Tibial artery (tissue), 4 donors: Measurements from ENCODE around the gene MARCHF4.

Experiments
- DNase-seq, 2 donors: peaks; one replicate each; pipeline ENCODE4 v3.0.0-alpha.2; 2019
- H3K27ac ChIP-seq, 2 donors: fragments of 200-600 bp; sonication (generic) in 1 of 2; 1 replicate in 1 of 2; 2 replicates in 1 of 2; pipeline ENCODE4 v1.5.1; 2018 to 2019; ENCODE audit warnings: mild to moderate bottlenecking in 1 of 2
- H3K27me3 ChIP-seq, 2 donors: fragments of 200-600 bp; sonication (generic) in 1 of 2; one replicate each; pipeline versions ENCODE4 v1.5.1 to v1.6.0; 2016 to 2019
- H3K36me3 ChIP-seq, 3 donors: fragments of 200-600 bp; sonication (generic) in 2 of 3; one replicate each; pipeline ENCODE4 v1.5.1; 2016 to 2019; ENCODE audit warnings: mild to moderate bottlenecking in 2 of 3
- H3K4me1 ChIP-seq, 4 donors: fragments of 200-600 bp; sonication (generic) in 2 of 4; 1 replicate in 3 of 4; 2 replicates in 1 of 4; pipeline ENCODE4 v1.5.1; 2016 to 2019
- H3K4me3 ChIP-seq, 2 donors: fragments of 200-600 bp; sonication (generic) in 1 of 2; 1 replicate in 1 of 2; 2 replicates in 1 of 2; pipeline ENCODE4 v1.5.1; 2018 to 2019; ENCODE audit warnings: mild to moderate bottlenecking in 2 of 2
- H3K9me3 ChIP-seq, 3 donors: fragments of 200-600 bp; sonication (generic) in 1 of 3; one replicate each; pipeline ENCODE4 v1.5.1; 2016 to 2019
- intact Hi-C: fragments of 100-400 bp; cut with DNase I; formaldehyde crosslinking; loops from one replicate; pipeline ENCODE4 v1.15.0; 2023; ENCODE audit warnings: low total_unique reads
- TF ChIP-seq, protein P1 (sequence below), 2 experiments: fragments of 200-600 bp in 1 of 2; fragments of 450-650 bp in 1 of 2; IDR thresholded peaks; one replicate each; pipeline ENCODE4 v1.5.1; 2017 to 2019; ENCODE audit warnings: antibody characterized with exemption in 2 of 2, mild to moderate bottlenecking in 1 of 2, moderate library complexity in 1 of 2

Gene MARCHF4

DNA sequence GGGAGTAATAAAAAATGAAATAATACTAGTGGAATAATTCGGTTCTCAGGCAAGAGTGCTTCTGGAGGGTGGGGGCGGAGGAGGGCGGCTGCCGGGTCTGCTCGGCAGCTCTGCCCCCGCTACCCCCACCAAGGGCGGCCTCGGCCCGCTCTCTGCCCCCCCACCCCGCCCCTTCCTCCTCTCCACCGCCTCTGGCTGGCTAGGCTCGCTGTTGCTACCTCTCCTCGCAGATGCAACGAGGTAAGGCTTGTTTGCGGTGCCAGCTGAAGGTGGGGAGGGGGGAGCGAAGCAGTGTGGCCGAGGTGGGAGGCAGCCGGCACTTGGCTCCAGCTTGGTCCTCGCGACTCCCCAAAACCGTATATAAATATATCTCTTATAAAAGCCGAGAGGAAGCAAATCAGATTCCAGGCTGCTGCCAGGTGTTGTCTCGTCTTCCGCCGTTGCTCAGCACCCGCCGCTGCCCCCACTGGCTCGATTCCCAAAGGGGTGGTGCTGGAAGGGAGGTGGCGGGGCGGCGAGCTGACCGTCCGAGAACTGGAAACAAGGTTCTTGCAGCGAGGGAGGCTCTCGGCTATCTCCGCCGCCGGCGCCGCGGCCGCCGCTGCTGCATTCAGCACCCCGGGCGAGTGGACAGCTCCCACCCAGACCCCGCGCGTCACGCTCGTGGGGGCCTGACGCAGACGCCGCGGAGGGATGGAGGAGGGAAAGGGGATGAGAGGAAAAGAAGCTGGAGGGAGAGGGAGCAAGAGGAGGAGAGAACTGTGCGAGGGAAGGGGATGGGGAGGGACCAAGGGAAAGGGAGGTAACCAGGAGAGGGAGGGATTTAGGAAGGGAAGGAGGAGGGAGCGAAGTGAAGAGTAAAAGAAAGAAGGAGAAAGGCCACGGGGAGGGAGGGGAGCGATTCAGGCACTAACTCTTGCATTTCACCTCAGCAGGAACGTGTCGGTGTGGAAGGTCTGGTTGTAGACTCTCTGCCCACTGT is at the start of gene MARCHF4:
Gene MARCHF4 (minus strand): TSS at position 763 of the 982 bp plus-strand sequence. CDS start 2,223 bp downstream, outside the sequence.
- no peaks in the 10 kb centered on the region for H3K9me3 ChIP-seq
- intact Hi-C loops, result no loop called here
- peak; percentile 33 to 77 for DNase-seq
- TF ChIP-seq, protein P1, sequence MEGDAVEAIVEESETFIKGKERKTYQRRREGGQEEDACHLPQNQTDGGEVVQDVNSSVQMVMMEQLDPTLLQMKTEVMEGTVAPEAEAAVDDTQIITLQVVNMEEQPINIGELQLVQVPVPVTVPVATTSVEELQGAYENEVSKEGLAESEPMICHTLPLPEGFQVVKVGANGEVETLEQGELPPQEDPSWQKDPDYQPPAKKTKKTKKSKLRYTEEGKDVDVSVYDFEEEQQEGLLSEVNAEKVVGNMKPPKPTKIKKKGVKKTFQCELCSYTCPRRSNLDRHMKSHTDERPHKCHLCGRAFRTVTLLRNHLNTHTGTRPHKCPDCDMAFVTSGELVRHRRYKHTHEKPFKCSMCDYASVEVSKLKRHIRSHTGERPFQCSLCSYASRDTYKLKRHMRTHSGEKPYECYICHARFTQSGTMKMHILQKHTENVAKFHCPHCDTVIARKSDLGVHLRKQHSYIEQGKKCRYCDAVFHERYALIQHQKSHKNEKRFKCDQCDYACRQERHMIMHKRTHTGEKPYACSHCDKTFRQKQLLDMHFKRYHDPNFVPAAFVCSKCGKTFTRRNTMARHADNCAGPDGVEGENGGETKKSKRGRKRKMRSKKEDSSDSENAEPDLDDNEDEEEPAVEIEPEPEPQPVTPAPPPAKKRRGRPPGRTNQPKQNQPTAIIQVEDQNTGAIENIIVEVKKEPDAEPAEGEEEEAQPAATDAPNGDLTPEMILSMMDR (IDR thresholded peaks at IDR 0.05), result no peak
- no peak within 1 kb of the TSS for H3K27ac ChIP-seq
- peaks cover 0 to 39% of the 10 kb centered on the region in 2 donors for H3K27me3 ChIP-seq
- peak within 1 kb of the TSS in 1 of 2 donors; percentile 26 for H3K4me3 ChIP-seq
- H3K4me1 ChIP-seq, result peaks cover 0 to 21% (median 14%) of the 10 kb centered on the region in 4 donors
- no peaks in the 10 kb centered on the region for H3K36me3 ChIP-seq

DNA sequence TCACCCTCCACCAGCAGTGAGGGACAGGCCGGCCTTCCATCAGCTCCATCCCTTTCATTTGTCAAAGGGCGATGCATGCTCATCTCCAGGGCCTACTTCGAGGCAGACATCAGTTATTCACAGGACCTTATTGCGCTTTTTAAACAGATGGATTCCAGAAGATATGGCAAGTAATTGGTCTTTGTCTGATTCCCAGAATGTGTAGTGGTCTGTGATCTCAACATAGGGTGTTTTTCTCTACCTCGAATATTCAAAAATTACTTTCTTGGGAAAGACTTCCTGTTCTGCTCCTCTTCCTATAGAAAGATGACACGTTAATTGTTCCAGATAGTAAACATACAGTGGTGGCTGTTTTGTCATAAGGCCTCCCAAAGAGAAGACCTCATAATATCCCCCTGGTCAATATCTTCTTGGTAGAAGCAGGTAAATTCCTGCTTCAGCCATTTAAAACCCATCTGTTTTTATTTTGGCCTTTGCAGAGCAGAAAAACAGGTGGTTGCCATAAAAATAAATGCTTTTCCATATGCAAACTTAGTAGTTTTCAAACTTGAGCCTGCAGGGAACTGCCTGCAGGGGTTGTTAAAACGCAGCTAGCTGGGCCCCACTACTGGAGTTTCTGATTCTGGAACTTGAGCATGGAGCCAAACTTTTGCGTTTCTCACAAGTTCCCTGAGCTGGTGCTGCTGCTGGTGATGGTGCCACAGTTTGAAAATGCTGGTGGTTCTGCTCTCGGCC is 48.3 kb upstream of the MARCHF4 start:
- Histone ChIP-seq H3K4me1 (no peaks in the 10 kb centered on the region), H3K27me3 (no peaks in the 10 kb centered on the region), H3K36me3 (peaks cover 67 to 75% (median 75%) of the 10 kb centered on the region in 3 donors), H3K9me3 (no peaks in the 10 kb centered on the region), H3K4me3 (no peak overlapping the region), H3K27ac (no peak overlapping the region)
- intact Hi-C loops, result no loop called here
- no peak for DNase-seq
- TF ChIP-seq, protein P1 (IDR thresholded peaks at IDR 0.05), result no peak

- intact Hi-C loops, result no loop called here
- no peaks in the 10 kb centered on the region for H3K4me1 ChIP-seq
- no peak overlapping the region for H3K27ac ChIP-seq
- no peaks in the 10 kb centered on the region for H3K9me3 ChIP-seq
- no peak overlapping the region for H3K4me3 ChIP-seq
- H3K36me3 ChIP-seq, result peaks cover 63 to 68% (median 65%) of the 10 kb centered on the region in 3 donors
- TF ChIP-seq, protein P1 (IDR thresholded peaks at IDR 0.05), result no peak
- no peaks in the 10 kb centered on the region for H3K27me3 ChIP-seq
- DNase-seq, result no peak
Observed at GRCh38 chr2:216418981-216419380, 46.7 kb upstream of the MARCHF4 start.

DNA sequence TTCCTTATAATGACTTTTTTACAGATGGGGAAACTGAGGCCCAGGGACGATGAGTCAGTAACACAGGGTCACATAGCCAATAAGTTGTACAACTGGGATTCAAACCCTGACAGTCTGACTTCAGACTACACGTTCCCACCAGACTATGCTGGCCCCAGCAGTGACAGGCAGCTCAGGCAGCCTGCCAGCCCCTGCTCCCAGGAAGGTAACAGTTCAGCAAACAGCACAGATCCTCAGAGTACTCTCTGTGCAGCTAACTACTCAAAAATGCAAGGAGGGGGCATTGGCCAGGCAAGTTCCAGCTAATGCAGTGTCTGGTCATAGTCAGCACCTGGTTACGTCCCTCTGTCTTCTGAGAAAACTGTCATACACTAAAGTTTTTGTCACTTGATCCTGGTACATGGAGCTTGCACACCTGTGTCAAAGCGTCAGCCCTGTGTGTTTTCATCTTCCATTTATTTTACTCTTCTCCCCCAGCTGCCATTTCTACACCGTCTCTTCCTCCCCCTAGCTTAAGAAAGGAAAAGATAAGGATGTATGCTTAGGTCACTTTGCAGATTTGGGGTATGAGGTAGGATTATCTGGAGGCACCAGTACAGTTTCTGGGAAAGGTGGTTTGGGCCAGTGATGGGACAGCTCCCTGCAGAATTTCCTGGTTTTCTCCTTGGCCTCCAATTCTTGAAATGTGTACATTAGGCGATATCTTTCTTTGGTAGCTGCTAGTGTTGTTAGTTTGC is 44.5 kb upstream of the MARCHF4 start:
- Histone ChIP-seq H3K4me3 (no peak overlapping the region), H3K9me3 (no peaks in the 10 kb centered on the region), H3K36me3 (peaks cover 41 to 46% (median 43%) of the 10 kb centered on the region in 3 donors), H3K27me3 (no peaks in the 10 kb centered on the region), H3K27ac (no peak overlapping the region), H3K4me1 (peaks cover 0 to 7% (median 4%) of the 10 kb centered on the region in 4 donors)
- TF ChIP-seq, protein P1 (IDR thresholded peaks at IDR 0.05), result no peak
- DNase-seq, result no peak
- intact Hi-C loops, result no loop called here

DNA sequence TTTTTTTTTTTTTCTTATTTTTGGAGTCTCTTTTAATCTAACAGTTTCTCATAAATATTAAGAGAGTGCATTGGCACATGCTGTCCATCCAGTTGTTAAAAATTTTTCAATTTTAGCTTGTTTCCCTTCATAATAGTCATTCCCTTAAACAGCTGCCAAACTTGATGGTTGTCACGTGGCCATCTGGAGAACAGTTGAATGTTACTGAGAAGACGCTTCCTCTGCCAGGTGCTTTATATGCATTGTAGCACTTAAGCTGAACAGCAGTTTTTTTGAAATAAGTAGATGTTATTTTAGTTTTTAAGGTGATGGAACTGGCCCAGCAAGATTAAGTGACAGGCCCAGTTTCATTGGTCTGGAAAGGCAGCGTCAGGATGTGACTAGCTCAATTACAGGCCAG is 43.3 kb upstream of the MARCHF4 start:
- no peak overlapping the region for H3K27ac ChIP-seq
- DNase-seq, result no peak
- H3K9me3 ChIP-seq, result no peaks in the 10 kb centered on the region
- TF ChIP-seq, protein P1 (IDR thresholded peaks at IDR 0.05), result no peak
- intact Hi-C loops, result no loop called here
- peaks cover 0 to 7% (median 4%) of the 10 kb centered on the region in 4 donors for H3K4me1 ChIP-seq
- H3K4me3 ChIP-seq, result no peak overlapping the region
- peaks cover 30 to 34% (median 31%) of the 10 kb centered on the region in 3 donors for H3K36me3 ChIP-seq
- H3K27me3 ChIP-seq, result no peaks in the 10 kb centered on the region
